GM18870 (cell line): ENCODE results near the gene IQCK.
"Not testable (repeated sequence)": the region's sequence is repeated elsewhere in the genome, so short reads cannot be mapped to it uniquely, and the experiment has no call there.

Experiments
- ATAC-seq: cut with Tn5 transposase; IDR thresholded peaks from one replicate; pipeline ENCODE4 v1.9.1; 2021; ENCODE audit warnings: moderate library complexity; ENCODE audit not compliant: unreplicated experiment

The IQCK gene

DNA sequence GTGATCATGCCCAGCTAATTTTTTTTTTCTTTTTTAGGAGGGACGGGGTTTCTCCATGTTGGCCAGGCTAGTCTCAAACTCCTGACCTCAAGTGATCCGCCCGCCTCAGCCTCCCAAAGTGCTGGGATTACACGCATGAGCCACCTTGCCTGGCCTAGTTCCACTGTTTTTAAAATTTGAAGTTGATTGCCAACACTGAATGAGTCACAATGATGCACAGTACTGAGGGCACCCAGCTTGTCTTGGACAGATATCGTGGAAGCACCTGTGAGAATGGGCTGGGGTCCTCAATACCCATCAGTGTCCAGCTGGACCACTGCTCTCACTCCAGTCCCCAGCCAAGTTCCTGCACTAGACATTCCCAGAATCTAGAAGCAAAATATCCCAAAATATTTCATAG, 2.5 kb upstream of the IQCK start:
- no peak for ATAC-seq

DNA sequence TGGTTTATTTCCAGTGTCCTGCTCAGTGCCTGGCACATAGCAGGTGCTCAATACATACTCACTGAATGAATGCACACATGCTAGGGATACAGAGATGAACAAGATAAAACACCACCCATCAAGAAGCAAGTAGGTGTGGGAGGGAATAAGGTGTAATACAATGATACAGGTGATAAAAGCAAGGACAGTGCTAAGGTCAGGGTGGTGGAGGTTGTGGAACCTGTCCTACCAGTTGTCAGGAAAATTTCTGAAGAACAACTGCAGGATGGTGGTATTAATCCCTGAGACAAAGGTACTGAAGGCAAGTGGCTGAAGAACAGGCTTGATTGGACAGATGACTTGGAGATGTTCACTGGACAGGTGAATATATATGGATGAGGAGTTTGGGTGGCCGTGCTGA, 1.9 kb upstream of the IQCK start:
- ATAC-seq: no peak

DNA sequence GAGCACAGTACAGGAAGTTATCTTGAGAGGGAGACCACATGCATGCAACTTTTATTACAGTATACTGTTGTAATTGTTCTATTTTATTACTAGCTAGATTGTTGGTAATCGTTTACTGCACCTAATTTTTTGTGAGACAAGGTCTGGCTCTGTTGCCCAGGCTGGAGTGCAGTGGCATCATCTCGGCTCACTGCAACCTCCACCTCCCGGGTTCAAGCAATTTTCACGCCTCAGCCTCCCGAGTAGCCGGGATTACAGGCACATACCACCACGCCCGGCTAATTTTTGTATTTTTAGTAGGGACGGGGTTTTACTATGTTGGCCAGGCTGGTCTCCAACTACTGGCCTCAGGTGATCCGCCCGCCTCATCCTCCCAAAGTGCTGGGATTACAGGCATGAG, 1.3 kb upstream of the IQCK start:
- ATAC-seq: not testable (repeated sequence)

GRCh38 chr16:19717314-19717713, 757 bp upstream of the IQCK start:
- ATAC-seq: no peak

DNA sequence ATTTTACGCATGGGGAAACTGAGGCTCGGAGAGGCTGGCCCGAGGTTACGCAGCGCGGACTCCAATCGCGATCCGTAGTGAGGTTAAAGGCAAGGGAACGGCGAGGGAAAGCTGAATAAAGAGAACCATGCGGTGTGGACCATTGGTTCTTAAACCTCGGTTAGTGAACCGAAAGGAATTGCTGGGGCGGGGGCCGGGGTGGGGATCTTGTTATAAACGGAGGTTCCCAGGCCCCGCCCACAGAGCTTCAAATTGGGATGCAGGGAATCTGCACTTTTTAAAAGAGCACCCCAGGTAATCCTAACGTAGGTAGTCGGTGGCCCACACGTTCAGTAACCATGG, 524 bp downstream of the IQCK start:
- ATAC-seq: no peak

- no peak for ATAC-seq
These were observed 4.3 kb downstream of the IQCK start for GRCh38 chr16:19722269-19722952.

- no peak for ATAC-seq
These were observed 4.9 kb downstream of the IQCK start for GRCh38 chr16:19722981-19723380.

GRCh38 chr16:19728636-19728965, 10.5 kb downstream of the IQCK start:
- ATAC-seq: no peak

DNA sequence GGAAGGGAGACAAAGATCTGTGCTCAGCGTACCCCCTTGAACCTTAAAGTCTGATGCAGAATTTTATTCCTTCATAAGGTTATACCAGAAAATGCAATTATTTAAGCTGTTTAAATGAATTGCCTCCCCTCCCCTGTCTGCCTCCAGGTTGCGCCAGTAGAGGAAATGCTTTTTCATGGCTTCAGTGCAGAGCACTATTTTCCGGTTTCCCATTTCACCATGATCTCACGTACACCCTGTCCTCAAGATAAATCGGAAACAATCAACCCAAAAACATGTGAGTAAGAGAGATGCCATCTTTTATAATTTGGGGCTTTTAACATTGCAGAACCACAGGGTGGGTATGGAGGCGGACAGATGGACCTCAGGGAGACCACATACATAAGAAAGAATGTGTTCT, 15.5 kb downstream of the IQCK start:
- ATAC-seq: no peak

- no peak for ATAC-seq
These were observed 17.2 kb downstream of the IQCK start for GRCh38 chr16:19735074-19735867.

- no peak for ATAC-seq
These were observed 19.4 kb downstream of the IQCK start for GRCh38 chr16:19737306-19738038.

DNA sequence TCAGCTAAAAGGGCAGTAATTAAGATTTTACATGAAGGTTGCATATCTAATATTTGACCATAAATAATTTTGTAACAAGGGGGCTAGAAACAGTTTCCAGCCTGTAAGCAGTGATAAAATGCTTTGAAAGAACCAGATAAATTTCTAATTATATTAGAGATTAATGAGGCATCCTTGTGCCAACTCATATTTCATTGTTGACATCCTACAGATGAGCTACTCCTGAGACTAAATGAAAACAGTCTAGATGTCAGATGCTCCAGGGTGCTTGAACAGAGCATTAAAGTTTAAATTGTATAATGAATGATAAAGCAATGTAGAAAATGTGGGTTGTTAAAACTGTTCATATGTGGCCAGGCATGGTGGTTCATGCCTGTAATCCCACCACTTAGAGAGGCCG, 23.3 kb downstream of the IQCK start:
- no peak for ATAC-seq

DNA sequence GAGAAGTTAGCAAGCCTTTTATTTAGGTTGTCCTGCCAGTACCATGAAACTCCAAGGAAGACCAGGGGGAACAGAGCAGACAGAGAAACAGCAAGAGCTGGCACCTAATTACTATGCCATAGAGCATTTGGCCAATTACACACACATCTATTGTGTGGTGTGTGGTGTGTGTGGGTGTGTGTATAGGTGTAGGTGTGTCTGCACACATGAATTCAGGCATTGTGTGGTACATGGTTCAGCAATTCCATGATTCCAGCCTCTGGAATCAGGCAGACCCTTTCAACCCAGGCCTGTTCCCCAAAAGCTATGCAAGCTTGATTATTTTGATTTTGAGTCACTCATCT, 25.7 kb downstream of the IQCK start:
- no peak for ATAC-seq

GRCh38 chr16:19744670-19745069, 26.6 kb downstream of the IQCK start:
- ATAC-seq: no peak

DNA sequence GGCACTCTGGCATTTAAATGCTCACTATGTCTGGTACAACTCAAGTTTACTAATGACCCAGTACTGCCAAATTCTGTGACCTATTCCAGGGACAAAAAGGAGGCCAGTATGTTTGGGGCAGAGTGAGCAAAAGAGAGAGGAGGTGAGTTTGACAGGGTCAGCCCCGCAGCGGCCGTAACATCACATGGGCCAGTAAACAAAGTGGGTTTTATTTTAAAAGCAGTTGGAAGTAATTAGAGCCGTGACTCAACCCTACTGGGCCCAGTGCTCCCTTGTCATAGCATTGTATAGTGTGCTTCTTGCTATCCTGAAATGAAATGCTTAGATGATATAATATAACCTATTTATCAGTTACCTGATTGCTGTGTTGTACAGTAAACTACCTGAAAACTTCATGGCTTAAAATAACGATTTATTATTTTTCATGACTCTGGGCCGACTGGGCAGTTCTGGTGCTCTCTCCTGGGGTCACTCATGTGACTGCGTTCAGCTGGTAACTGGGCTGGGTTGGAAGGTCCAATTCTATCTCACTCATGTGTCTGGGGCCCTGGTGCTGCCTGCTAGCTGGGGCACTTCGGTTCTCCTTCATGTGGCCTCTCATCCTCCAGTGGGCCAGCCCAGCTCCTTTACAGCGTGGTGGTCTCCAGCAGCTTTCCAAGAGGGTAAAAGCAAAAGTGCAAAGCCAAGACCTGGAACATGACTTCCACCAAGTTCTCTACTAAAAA, 27.4 kb downstream of the IQCK start:
- ATAC-seq: no peak

GRCh38 chr16:19746561-19746960, 28.5 kb downstream of the IQCK start:
- no peak for ATAC-seq

- no peak for ATAC-seq
These were observed 30.5 kb downstream of the IQCK start for GRCh38 chr16:19748389-19749168.

GRCh38 chr16:19749571-19750080, 31.6 kb downstream of the IQCK start:
- no peak for ATAC-seq

DNA sequence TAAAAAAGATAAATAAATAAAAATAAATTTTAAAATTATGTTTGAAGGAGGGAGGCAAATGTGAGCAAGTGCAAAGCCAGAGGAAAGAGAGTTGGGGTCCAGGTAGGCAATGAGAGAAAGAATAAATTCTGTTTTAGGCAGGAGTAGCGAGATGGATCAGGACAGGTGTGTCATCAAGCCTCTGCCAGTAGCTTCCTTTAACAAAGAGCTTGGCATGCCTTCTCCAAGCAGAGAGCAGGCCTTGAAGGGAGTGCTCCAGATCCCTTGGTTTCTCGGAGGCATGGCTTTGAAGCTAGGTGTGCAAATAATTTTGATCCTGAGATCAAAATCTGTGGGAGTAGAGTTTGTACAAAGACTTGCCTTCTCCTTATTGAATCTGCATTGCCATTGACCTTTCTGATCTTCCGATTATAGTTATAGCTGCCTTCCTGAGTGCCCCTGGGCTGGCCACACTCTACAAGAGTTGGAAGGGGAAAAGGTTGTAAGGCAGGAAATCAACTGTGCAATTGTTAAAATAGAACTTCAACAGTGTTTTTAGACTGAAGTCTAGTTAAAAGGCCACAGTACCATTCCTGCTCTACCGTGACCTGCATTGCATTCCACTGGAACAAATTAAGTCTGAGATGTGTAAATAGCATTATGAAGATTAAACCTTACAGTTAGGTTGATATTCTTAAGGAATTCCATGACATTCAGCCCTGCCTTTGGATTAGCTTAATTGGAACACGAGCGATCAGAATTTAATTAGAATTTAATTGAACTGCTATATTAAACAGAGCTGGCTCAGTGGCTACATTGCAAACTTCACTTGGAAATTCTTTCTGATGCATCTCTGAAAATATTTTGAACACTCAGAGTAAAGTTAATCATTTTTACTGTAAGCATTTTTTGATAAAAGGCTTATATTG, 33.7 kb downstream of the IQCK start:
- no peak for ATAC-seq
